ENCODE data around the gene SHISAL1.

Gene SHISAL1

DNA sequence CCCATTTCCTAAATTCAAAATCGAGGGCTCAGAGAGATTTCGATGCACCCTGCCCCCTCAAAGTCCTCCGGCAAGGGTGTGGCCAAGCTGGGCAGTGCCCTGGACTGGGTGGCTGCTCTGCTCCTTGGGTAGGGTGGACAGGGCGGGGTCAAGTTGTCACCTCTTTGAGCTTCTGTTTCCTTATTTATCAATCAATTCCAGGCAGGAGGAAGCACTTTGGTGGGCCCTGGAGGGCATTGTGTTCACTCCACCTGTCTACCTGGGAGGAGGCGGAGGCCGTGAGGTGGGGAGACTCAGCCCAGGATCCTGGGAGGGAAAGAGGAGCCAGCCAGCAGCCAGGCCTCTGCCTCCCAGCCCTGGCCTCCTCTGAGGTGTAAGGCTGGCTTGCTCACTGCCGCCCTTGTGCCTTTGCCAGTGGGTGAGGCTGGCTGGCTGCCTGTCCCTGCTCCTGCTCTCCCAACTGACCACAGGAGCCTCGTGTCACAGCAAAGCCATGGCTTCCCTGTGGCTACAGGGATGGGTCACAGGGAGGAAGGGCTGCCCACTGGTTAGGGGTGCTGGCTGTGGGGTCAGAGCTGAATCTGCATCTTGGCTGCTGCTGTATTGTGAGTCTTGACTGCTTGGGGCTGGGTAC lies 25.5 kb upstream of the SHISAL1 start:
- no peak for TF ChIP-seq CTCF (conservative IDR thresholded peaks at IDR 0.05; ENCODE audit: low read depth, low read length)
- Histone ChIP-seq H3K4me3 (IDR thresholded peaks at IDR 0.05; ENCODE audit: insufficient read depth, low read depth, low read length) (no peak overlapping the region), H2AFZ (ENCODE audit: low read depth) (no peak overlapping the region), H3K27me3 (ENCODE audit: insufficient read depth, low read depth) (peaks cover 2% of the 10 kb centered on the region; the same call in 1 of the 2 replicates), H3K4me2 (no peak overlapping the region), H3K36me3 (ENCODE audit: insufficient read depth) (no peaks in the 10 kb centered on the region), H3K79me2 (ENCODE audit: insufficient read depth, low read depth) (no peaks in the 10 kb centered on the region), H3K4me1 (ENCODE audit: low read depth, poor library complexity, severe bottlenecking) (no peaks in the 10 kb centered on the region), H4K20me1 (ENCODE audit: insufficient read depth) (no peaks in the 10 kb centered on the region), H3K27ac (no peak overlapping the region), H3K9ac (no peak overlapping the region)

GRCh38 chr22:44337678-44338004 lies 24.9 kb upstream of the SHISAL1 start:
- Histone ChIP-seq H3K27ac (no peak overlapping the region), H3K27me3 (ENCODE audit: insufficient read depth, low read depth) (peaks cover 5% of the 10 kb centered on the region; the same call in 1 of the 2 replicates), H4K20me1 (ENCODE audit: insufficient read depth) (no peaks in the 10 kb centered on the region), H3K79me2 (ENCODE audit: insufficient read depth, low read depth) (no peaks in the 10 kb centered on the region), H3K4me1 (ENCODE audit: low read depth, poor library complexity, severe bottlenecking) (no peaks in the 10 kb centered on the region), H3K36me3 (ENCODE audit: insufficient read depth) (no peaks in the 10 kb centered on the region), H3K4me3 (IDR thresholded peaks at IDR 0.05; ENCODE audit: insufficient read depth, low read depth, low read length) (no peak overlapping the region), H3K4me2 (no peak overlapping the region), H2AFZ (ENCODE audit: low read depth) (no peak overlapping the region), H3K9ac (no peak overlapping the region)
- TF ChIP-seq CTCF (conservative IDR thresholded peaks at IDR 0.05; ENCODE audit: low read depth, low read length) = no peak

GRCh38 chr22:44336962-44337677 lies 24.4 kb upstream of the SHISAL1 start:
- Histone ChIP-seq H2AFZ (ENCODE audit: low read depth) (no peak overlapping the region), H3K4me2 (no peak overlapping the region), H4K20me1 (ENCODE audit: insufficient read depth) (no peaks in the 10 kb centered on the region), H3K36me3 (ENCODE audit: insufficient read depth) (no peaks in the 10 kb centered on the region), H3K27ac (no peak overlapping the region), H3K27me3 (ENCODE audit: insufficient read depth, low read depth) (peaks cover 10% of the 10 kb centered on the region; the same call in 1 of the 2 replicates), H3K9ac (no peak overlapping the region), H3K4me3 (IDR thresholded peaks at IDR 0.05; ENCODE audit: insufficient read depth, low read depth, low read length) (no peak overlapping the region), H3K79me2 (ENCODE audit: insufficient read depth, low read depth) (no peaks in the 10 kb centered on the region), H3K4me1 (ENCODE audit: low read depth, poor library complexity, severe bottlenecking) (no peaks in the 10 kb centered on the region)
- no peak for TF ChIP-seq CTCF (conservative IDR thresholded peaks at IDR 0.05; ENCODE audit: low read depth, low read length)

GRCh38 chr22:44335903-44336803 lies 23.4 kb upstream of the SHISAL1 start:
- no peak overlapping the region for H3K4me3 ChIP-seq (IDR thresholded peaks at IDR 0.05; ENCODE audit: insufficient read depth, low read depth, low read length)
- H3K27ac ChIP-seq = no peak overlapping the region
- no peak overlapping the region for H2AFZ ChIP-seq (ENCODE audit: low read depth)
- H4K20me1 ChIP-seq (ENCODE audit: insufficient read depth) = no peaks in the 10 kb centered on the region
- no peak overlapping the region for H3K4me2 ChIP-seq
- no peak for TF ChIP-seq CTCF (conservative IDR thresholded peaks at IDR 0.05; ENCODE audit: low read depth, low read length)
- no peaks in the 10 kb centered on the region for H3K4me1 ChIP-seq (ENCODE audit: low read depth, poor library complexity, severe bottlenecking)
- H3K79me2 ChIP-seq (ENCODE audit: insufficient read depth, low read depth) = no peaks in the 10 kb centered on the region
- no peaks in the 10 kb centered on the region for H3K36me3 ChIP-seq (ENCODE audit: insufficient read depth)
- peaks cover 11% of the 10 kb centered on the region; the same call in 1 of the 2 replicates for H3K27me3 ChIP-seq (ENCODE audit: insufficient read depth, low read depth)
- no peak overlapping the region for H3K9ac ChIP-seq

Measured in KMS-11 (cell line).